ENCODE data around the gene DDX51.

The DDX51 gene

GRCh38 chr12:132178316-132178715 is 34.2 kb upstream of the DDX51 start:
- H3K36me3 ChIP-seq (ENCODE audit: control insufficient read depth, insufficient read depth, low read length), result no peaks in the 10 kb centered on the region
- no peaks in the 10 kb centered on the region for H3K9me3 ChIP-seq (ENCODE audit: control insufficient read depth, insufficient read depth, low read length)
- H3K27ac ChIP-seq (ENCODE audit: low read depth, low read length), result no peak overlapping the region
- H3K4me3 ChIP-seq (ENCODE audit: low read depth, low read length), result no peak overlapping the region
- H3K9ac ChIP-seq (ENCODE audit: low read depth, low read length), result no peak overlapping the region
- no peaks in the 10 kb centered on the region for H3K4me1 ChIP-seq (ENCODE audit: control insufficient read depth, insufficient read depth, low read length)
- H3K27me3 ChIP-seq (ENCODE audit: control insufficient read depth, insufficient read depth, low read length), result peaks cover 23% of the 10 kb centered on the region

GRCh38 chr12:132176920-132177551 is 32.9 kb upstream of the DDX51 start:
- H3K36me3 ChIP-seq (ENCODE audit: control insufficient read depth, insufficient read depth, low read length), result no peaks in the 10 kb centered on the region
- H3K4me1 ChIP-seq (ENCODE audit: control insufficient read depth, insufficient read depth, low read length), result no peaks in the 10 kb centered on the region
- H3K9ac ChIP-seq (ENCODE audit: low read depth, low read length), result no peak overlapping the region
- no peak overlapping the region for H3K4me3 ChIP-seq (ENCODE audit: low read depth, low read length)
- no peak overlapping the region for H3K27ac ChIP-seq (ENCODE audit: low read depth, low read length)
- no peaks in the 10 kb centered on the region for H3K9me3 ChIP-seq (ENCODE audit: control insufficient read depth, insufficient read depth, low read length)
- H3K27me3 ChIP-seq (ENCODE audit: control insufficient read depth, insufficient read depth, low read length), result peaks cover 11% of the 10 kb centered on the region

- Histone ChIP-seq H3K4me1 (ENCODE audit: control insufficient read depth, insufficient read depth, low read length) (no peaks in the 10 kb centered on the region), H3K27ac (ENCODE audit: low read depth, low read length) (no peak overlapping the region), H3K9me3 (ENCODE audit: control insufficient read depth, insufficient read depth, low read length) (no peaks in the 10 kb centered on the region), H3K36me3 (ENCODE audit: control insufficient read depth, insufficient read depth, low read length) (no peaks in the 10 kb centered on the region), H3K9ac (ENCODE audit: low read depth, low read length) (no peak overlapping the region), H3K27me3 (ENCODE audit: control insufficient read depth, insufficient read depth, low read length) (peaks cover 10% of the 10 kb centered on the region), H3K4me3 (ENCODE audit: low read depth, low read length) (no peak overlapping the region)
Measured at GRCh38 chr12:132176385-132176919, 32.3 kb upstream of the DDX51 start.

GRCh38 chr12:132175496-132176384 is 31.6 kb upstream of the DDX51 start:
- no peak overlapping the region for H3K27ac ChIP-seq (ENCODE audit: low read depth, low read length)
- H3K9ac ChIP-seq (ENCODE audit: low read depth, low read length), result no peak overlapping the region
- no peaks in the 10 kb centered on the region for H3K36me3 ChIP-seq (ENCODE audit: control insufficient read depth, insufficient read depth, low read length)
- no peak overlapping the region for H3K4me3 ChIP-seq (ENCODE audit: low read depth, low read length)
- no peaks in the 10 kb centered on the region for H3K4me1 ChIP-seq (ENCODE audit: control insufficient read depth, insufficient read depth, low read length)
- H3K9me3 ChIP-seq (ENCODE audit: control insufficient read depth, insufficient read depth, low read length), result no peaks in the 10 kb centered on the region
- peaks cover 10% of the 10 kb centered on the region for H3K27me3 ChIP-seq (ENCODE audit: control insufficient read depth, insufficient read depth, low read length)

GRCh38 chr12:132174839-132175490 is 30.8 kb upstream of the DDX51 start:
- Histone ChIP-seq H3K9ac (ENCODE audit: low read depth, low read length) (no peak overlapping the region), H3K27me3 (ENCODE audit: control insufficient read depth, insufficient read depth, low read length) (peaks cover 7% of the 10 kb centered on the region), H3K4me3 (ENCODE audit: low read depth, low read length) (no peak overlapping the region), H3K36me3 (ENCODE audit: control insufficient read depth, insufficient read depth, low read length) (no peaks in the 10 kb centered on the region), H3K4me1 (ENCODE audit: control insufficient read depth, insufficient read depth, low read length) (no peaks in the 10 kb centered on the region), H3K9me3 (ENCODE audit: control insufficient read depth, insufficient read depth, low read length) (no peaks in the 10 kb centered on the region), H3K27ac (ENCODE audit: low read depth, low read length) (no peak overlapping the region)

- Histone ChIP-seq H3K36me3 (ENCODE audit: control insufficient read depth, insufficient read depth, low read length) (no peaks in the 10 kb centered on the region), H3K9me3 (ENCODE audit: control insufficient read depth, insufficient read depth, low read length) (no peaks in the 10 kb centered on the region), H3K9ac (ENCODE audit: low read depth, low read length) (no peak overlapping the region), H3K27me3 (ENCODE audit: control insufficient read depth, insufficient read depth, low read length) (peaks cover 9% of the 10 kb centered on the region), H3K4me1 (ENCODE audit: control insufficient read depth, insufficient read depth, low read length) (no peaks in the 10 kb centered on the region), H3K27ac (ENCODE audit: low read depth, low read length) (no peak overlapping the region), H3K4me3 (ENCODE audit: low read depth, low read length) (no peak overlapping the region)
Measured at GRCh38 chr12:132174015-132174838, 30.1 kb upstream of the DDX51 start.

- no peaks in the 10 kb centered on the region for H3K4me1 ChIP-seq (ENCODE audit: control insufficient read depth, insufficient read depth, low read length)
- no peak overlapping the region for H3K4me3 ChIP-seq (ENCODE audit: low read depth, low read length)
- H3K36me3 ChIP-seq (ENCODE audit: control insufficient read depth, insufficient read depth, low read length), result no peaks in the 10 kb centered on the region
- no peaks in the 10 kb centered on the region for H3K9me3 ChIP-seq (ENCODE audit: control insufficient read depth, insufficient read depth, low read length)
- no peak overlapping the region for H3K27ac ChIP-seq (ENCODE audit: low read depth, low read length)
- peaks cover 4% of the 10 kb centered on the region for H3K27me3 ChIP-seq (ENCODE audit: control insufficient read depth, insufficient read depth, low read length)
- no peak overlapping the region for H3K9ac ChIP-seq (ENCODE audit: low read depth, low read length)
Measured at GRCh38 chr12:132173135-132174014, 29.3 kb upstream of the DDX51 start.

GRCh38 chr12:132172619-132173018 is 28.5 kb upstream of the DDX51 start:
- Histone ChIP-seq H3K27me3 (ENCODE audit: control insufficient read depth, insufficient read depth, low read length) (peaks cover 4% of the 10 kb centered on the region), H3K27ac (ENCODE audit: low read depth, low read length) (no peak overlapping the region), H3K4me3 (ENCODE audit: low read depth, low read length) (no peak overlapping the region), H3K4me1 (ENCODE audit: control insufficient read depth, insufficient read depth, low read length) (no peaks in the 10 kb centered on the region), H3K36me3 (ENCODE audit: control insufficient read depth, insufficient read depth, low read length) (no peaks in the 10 kb centered on the region), H3K9ac (ENCODE audit: low read depth, low read length) (no peak overlapping the region), H3K9me3 (ENCODE audit: control insufficient read depth, insufficient read depth, low read length) (no peaks in the 10 kb centered on the region)

- Histone ChIP-seq H3K4me3 (ENCODE audit: low read depth, low read length) (no peak overlapping the region), H3K36me3 (ENCODE audit: control insufficient read depth, insufficient read depth, low read length) (no peaks in the 10 kb centered on the region), H3K9me3 (ENCODE audit: control insufficient read depth, insufficient read depth, low read length) (no peaks in the 10 kb centered on the region), H3K27ac (ENCODE audit: low read depth, low read length) (no peak overlapping the region), H3K27me3 (ENCODE audit: control insufficient read depth, insufficient read depth, low read length) (peaks cover 4% of the 10 kb centered on the region), H3K4me1 (ENCODE audit: control insufficient read depth, insufficient read depth, low read length) (no peaks in the 10 kb centered on the region), H3K9ac (ENCODE audit: low read depth, low read length) (no peak overlapping the region)
Measured at GRCh38 chr12:132171968-132172521, 27.9 kb upstream of the DDX51 start.
